GM12878 (cell line): ENCODE results near the gene DDIT3. TPM values are rescaled to one million over a fixed set of nuclear protein-coding genes. Genes with fewer than 3 reads are reported as not detected.

Experiments used
- ATAC-seq: fragments of 200-7000 bp; cut with Tn5 transposase; 3 replicates; pipeline ENCODE4 v1.9.1; 2020; ENCODE audit warnings: mild to moderate bottlenecking, moderate library complexity
- BruUV-seq: library from RNA; stranded (reverse); fragments of 400-500 nt; replicated peaks from 2 replicates; lab custom pipeline; 2021; lab: Mats Ljungman, UMichigan
- CTCF ChIA-PET: fragments of 300-600 bp; sonication (Branson Sonifier 250); formaldehyde crosslinking; extraction: SDS; loops from one replicate; lab custom pipeline; 2021; ENCODE audit warnings: inconsistent platforms; lab: Yijun Ruan, JAX
- POLR2A ChIA-PET: fragments of 350-600 bp; formaldehyde crosslinking; extraction: SDS; loops from one replicate; lab custom pipeline; 2021; ENCODE audit warnings: inconsistent platforms; lab: Charles Lee
- RAD21 ChIA-PET: fragments of 300-600 bp; sonication (Branson Sonifier 250); formaldehyde crosslinking; loops from one replicate; lab custom pipeline; 2023; ENCODE audit warnings: antibody characterized with exemption; ENCODE audit not compliant: unreplicated experiment; lab: Charles Lee
- SMC1A ChIA-PET: fragments of 300-600 bp; sonication (Branson Sonifier 250); formaldehyde crosslinking; loops from one replicate; lab custom pipeline; 2023; ENCODE audit not compliant: unreplicated experiment, uncharacterized antibody; lab: Charles Lee
- DNase-seq: peaks from one replicate; pipeline ENCODE4 v3.0.0-alpha.2; 2011; ENCODE audit warnings: low read depth, low spot score
- FAIRE-seq: peaks from 3 replicates; lab custom pipeline; 2011; peaks lifted over from hg19 to GRCh38; lab: Jason Lieb, UNC
- H2AFZ ChIP-seq: 2 replicates; pipeline ENCODE4 v1.6.0; 2011; ENCODE audit warnings: low read depth, low read length, control low read depth; ENCODE audit not compliant: control insufficient read depth
- H3K27ac ChIP-seq: 2 replicates; pipeline ENCODE4 v1.5.1; 2011; ENCODE audit warnings: control low read depth; ENCODE audit not compliant: control insufficient read depth, insufficient read depth
- H3K27me3 ChIP-seq, 2 experiments: replicated peaks in 1 of 2; 2 replicates each; pipeline versions ENCODE4 v1.6.0 to v1.6.1; 2011; ENCODE audit warnings: low read length in 1 of 2; ENCODE audit not compliant: control insufficient read depth in 2 of 2, insufficient read depth in 2 of 2
- H3K36me3 ChIP-seq, 2 experiments: 2 replicates each; pipeline ENCODE4 v1.5.1; 2011; ENCODE audit warnings: low read length in 1 of 2; ENCODE audit not compliant: control insufficient read depth in 2 of 2, insufficient read depth in 2 of 2
- H3K4me1 ChIP-seq: 2 replicates; pipeline ENCODE4 v1.6.1; 2011; ENCODE audit warnings: mild to moderate bottlenecking, low read length, moderate library complexity, mixed read lengths; ENCODE audit not compliant: control insufficient read depth, insufficient read depth
- H3K4me2 ChIP-seq: 2 replicates; pipeline ENCODE4 v1.6.0; 2011; ENCODE audit warnings: control low read depth; ENCODE audit not compliant: control insufficient read depth, insufficient read depth
- H3K4me3 ChIP-seq: fragments of 200-600 bp; sonication (generic); 2 replicates; pipeline ENCODE4 v1.5.1; 2016
- H3K79me2 ChIP-seq: 2 replicates; pipeline ENCODE4 v1.6.0; 2011; ENCODE audit warnings: low read length; ENCODE audit not compliant: control insufficient read depth, insufficient read depth
- H3K9ac ChIP-seq: 2 replicates; pipeline ENCODE4 v1.8.0; 2011; ENCODE audit warnings: low read length, control low read depth, mixed read lengths; ENCODE audit not compliant: control insufficient read depth, insufficient read depth
- H3K9me3 ChIP-seq: replicated peaks from 3 replicates; pipeline ENCODE4 v1.5.1; 2011; ENCODE audit warnings: mild to moderate bottlenecking, low read length; ENCODE audit not compliant: control insufficient read depth, insufficient read depth
- H4K20me1 ChIP-seq: 2 replicates; pipeline ENCODE4 v1.6.0; 2011; ENCODE audit not compliant: control insufficient read depth, insufficient read depth
- BCL11A ChIP-seq: IDR thresholded peaks from 2 replicates; pipeline ENCODE4 v1.6.1; 2011; ENCODE audit warnings: low read depth, low read length
- CBFB ChIP-seq: IDR thresholded peaks from 2 replicates; pipeline ENCODE4 v1.6.1; 2016; ENCODE audit warnings: antibody characterized with exemption, low read depth
- CREB1 ChIP-seq: IDR thresholded peaks from 2 replicates; pipeline ENCODE4 v1.6.1; 2012; ENCODE audit warnings: low read depth, mild to moderate bottlenecking, inconsistent platforms
- HDAC6 ChIP-seq: fragments of 200-600 bp; sonication (generic); IDR thresholded peaks from one replicate; pipeline ENCODE4 v1.8.0; 2017; ENCODE audit warnings: antibody characterized with exemption; ENCODE audit not compliant: unreplicated experiment
- KLF5 ChIP-seq: fragments of 450-650 bp; IDR thresholded peaks from 2 replicates; pipeline ENCODE4 v1.6.1; 2014; ENCODE audit warnings: mild to moderate bottlenecking; ENCODE audit not compliant: partially characterized antibody
- LARP7 ChIP-seq: fragments of 450-650 bp; IDR thresholded peaks from 2 replicates; pipeline ENCODE4 v1.6.1; 2017; ENCODE audit warnings: mild to moderate bottlenecking
- PAX5 ChIP-seq: IDR thresholded peaks from 2 replicates; pipeline ENCODE4 v1.6.1; 2011; ENCODE audit warnings: low read depth, low read length, borderline replicate concordance
- TCF7 ChIP-seq: IDR thresholded peaks from 2 replicates; pipeline ENCODE4 v1.6.1; 2014; ENCODE audit warnings: antibody characterized with exemption, borderline replicate concordance
- ZBED1 ChIP-seq: IDR thresholded peaks from 2 replicates; pipeline ENCODE4 v1.6.1; 2016; ENCODE audit warnings: borderline replicate concordance
- ZZZ3 ChIP-seq: IDR thresholded peaks from 2 replicates; pipeline ENCODE4 v1.6.1; 2011; ENCODE audit warnings: low read depth; ENCODE audit not compliant: control insufficient read depth, insufficient read length
- WGBS: methylation state at CpG from one replicate; pipeline ENCODE4 v1.1.6; 2016; ENCODE audit warnings: low lambda C conversion rate; ENCODE audit not compliant: insufficient replicate concordance, insufficient coverage; ENCODE audit errors: missing lambda C conversion rate; 5-methylcytosine and 5-hydroxymethylcytosine counted together
- in situ Hi-C: fragments of 300-500 bp; cut with MboI; formaldehyde crosslinking; loops from 9 replicates; pipeline ENCODE4 v1.14.3; 2018; ENCODE audit warnings: mixed read lengths
- intact Hi-C: fragments of 100-400 bp; cut with micrococcal nuclease; formaldehyde crosslinking; loops from one replicate; pipeline ENCODE4 v1.14.2; 2022; ENCODE audit not compliant: unreplicated experiment
- polyA plus RNA-seq, 11 experiments: library from polyadenylated mRNA; depleted of rRNA in 4 of 11; unstranded in 6 of 11; stranded (reverse) in 5 of 11; fragments of >200 nt; fragmentation: Nextera tagmentation in 4 of 11; fragmentation: Illumina TruSeq in 1 of 11; extraction: Ambion mirVana in 4 of 11; extraction: Trizol in 1 of 11; gene quantifications; 1 replicate in 1 of 11; 2 replicates in 10 of 11; pipeline versions ENCODE4 v1.2.1 to v1.2.3, GENCODE V29; 2011 to 2016; ENCODE audit warnings: inconsistent platforms in 2 of 11, missing spikeins in 2 of 11, low read depth in 1 of 11
- total RNA-seq, 4 experiments: library from RNA; depleted of rRNA in 3 of 4; stranded (reverse); fragments of >200 nt in 3 of 4; fragmentation: Illumina TruSeq in 1 of 4; extraction: Trizol in 1 of 4; gene quantifications; 2 replicates each; pipeline versions ENCODE4 v1.2.1 to v1.2.3, GENCODE V29; 2013 to 2021
- TF ChIP-seq, protein P1 (sequence below): fragments of 150-350 bp; IDR thresholded peaks from 2 replicates; pipeline ENCODE4 v1.6.1; 2014; ENCODE audit warnings: mild to moderate bottlenecking, low read depth, low read length
- TF ChIP-seq, protein P2 (sequence below): fragments of 450-650 bp; IDR thresholded peaks from 2 replicates; pipeline ENCODE4 v1.6.1; 2017; ENCODE audit warnings: mild to moderate bottlenecking, moderate library complexity
- TF ChIP-seq, protein P3 (sequence below): fragments of 450-650 bp; IDR thresholded peaks from 2 replicates; pipeline ENCODE4 v1.6.1; 2016; ENCODE audit warnings: mild to moderate bottlenecking
- TF ChIP-seq, protein P4 (sequence below), 3 experiments: IDR thresholded peaks in 2 of 3; conservative IDR thresholded peaks in 1 of 3; 2 replicates each; pipeline ENCODE4 v1.5.1; 2011; ENCODE audit warnings: low read depth in 3 of 3, low read length in 3 of 3, mild to moderate bottlenecking in 3 of 3, control low read depth in 2 of 3, moderate library complexity in 2 of 3, inconsistent platforms in 1 of 3, mixed read lengths in 1 of 3; ENCODE audit not compliant: control insufficient read depth in 2 of 3, insufficient read depth in 1 of 3; ENCODE audit errors: extremely low read depth in 1 of 3

DDIT3 gene
- total and polyA plus RNA-seq, 10 of the 15 experiments (the other 5 are each of a cell fraction or from before 2014, with no cell fraction given), result 9.2 to 28.9 (median 15.5) TPM

GRCh38 chr12:57534250-57534649, 13.9 kb upstream of the DDIT3 start (continued):
- TF ChIP-seq, protein P1, sequence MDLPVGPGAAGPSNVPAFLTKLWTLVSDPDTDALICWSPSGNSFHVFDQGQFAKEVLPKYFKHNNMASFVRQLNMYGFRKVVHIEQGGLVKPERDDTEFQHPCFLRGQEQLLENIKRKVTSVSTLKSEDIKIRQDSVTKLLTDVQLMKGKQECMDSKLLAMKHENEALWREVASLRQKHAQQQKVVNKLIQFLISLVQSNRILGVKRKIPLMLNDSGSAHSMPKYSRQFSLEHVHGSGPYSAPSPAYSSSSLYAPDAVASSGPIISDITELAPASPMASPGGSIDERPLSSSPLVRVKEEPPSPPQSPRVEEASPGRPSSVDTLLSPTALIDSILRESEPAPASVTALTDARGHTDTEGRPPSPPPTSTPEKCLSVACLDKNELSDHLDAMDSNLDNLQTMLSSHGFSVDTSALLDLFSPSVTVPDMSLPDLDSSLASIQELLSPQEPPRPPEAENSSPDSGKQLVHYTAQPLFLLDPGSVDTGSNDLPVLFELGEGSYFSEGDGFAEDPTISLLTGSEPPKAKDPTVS, result no peak
- no peak for TF ChIP-seq BCL11A
- no peak for TF ChIP-seq HDAC6
- TF ChIP-seq, protein P2, sequence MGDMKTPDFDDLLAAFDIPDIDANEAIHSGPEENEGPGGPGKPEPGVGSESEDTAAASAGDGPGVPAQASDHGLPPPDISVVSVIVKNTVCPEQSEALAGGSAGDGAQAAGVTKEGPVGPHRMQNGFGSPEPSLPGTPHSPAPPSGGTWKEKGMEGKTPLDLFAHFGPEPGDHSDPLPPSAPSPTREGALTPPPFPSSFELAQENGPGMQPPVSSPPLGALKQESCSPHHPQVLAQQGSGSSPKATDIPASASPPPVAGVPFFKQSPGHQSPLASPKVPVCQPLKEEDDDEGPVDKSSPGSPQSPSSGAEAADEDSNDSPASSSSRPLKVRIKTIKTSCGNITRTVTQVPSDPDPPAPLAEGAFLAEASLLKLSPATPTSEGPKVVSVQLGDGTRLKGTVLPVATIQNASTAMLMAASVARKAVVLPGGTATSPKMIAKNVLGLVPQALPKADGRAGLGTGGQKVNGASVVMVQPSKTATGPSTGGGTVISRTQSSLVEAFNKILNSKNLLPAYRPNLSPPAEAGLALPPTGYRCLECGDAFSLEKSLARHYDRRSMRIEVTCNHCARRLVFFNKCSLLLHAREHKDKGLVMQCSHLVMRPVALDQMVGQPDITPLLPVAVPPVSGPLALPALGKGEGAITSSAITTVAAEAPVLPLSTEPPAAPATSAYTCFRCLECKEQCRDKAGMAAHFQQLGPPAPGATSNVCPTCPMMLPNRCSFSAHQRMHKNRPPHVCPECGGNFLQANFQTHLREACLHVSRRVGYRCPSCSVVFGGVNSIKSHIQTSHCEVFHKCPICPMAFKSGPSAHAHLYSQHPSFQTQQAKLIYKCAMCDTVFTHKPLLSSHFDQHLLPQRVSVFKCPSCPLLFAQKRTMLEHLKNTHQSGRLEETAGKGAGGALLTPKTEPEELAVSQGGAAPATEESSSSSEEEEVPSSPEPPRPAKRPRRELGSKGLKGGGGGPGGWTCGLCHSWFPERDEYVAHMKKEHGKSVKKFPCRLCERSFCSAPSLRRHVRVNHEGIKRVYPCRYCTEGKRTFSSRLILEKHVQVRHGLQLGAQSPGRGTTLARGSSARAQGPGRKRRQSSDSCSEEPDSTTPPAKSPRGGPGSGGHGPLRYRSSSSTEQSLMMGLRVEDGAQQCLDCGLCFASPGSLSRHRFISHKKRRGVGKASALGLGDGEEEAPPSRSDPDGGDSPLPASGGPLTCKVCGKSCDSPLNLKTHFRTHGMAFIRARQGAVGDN, result no peak
- TF ChIP-seq ZZZ3, result no peak

DNA sequence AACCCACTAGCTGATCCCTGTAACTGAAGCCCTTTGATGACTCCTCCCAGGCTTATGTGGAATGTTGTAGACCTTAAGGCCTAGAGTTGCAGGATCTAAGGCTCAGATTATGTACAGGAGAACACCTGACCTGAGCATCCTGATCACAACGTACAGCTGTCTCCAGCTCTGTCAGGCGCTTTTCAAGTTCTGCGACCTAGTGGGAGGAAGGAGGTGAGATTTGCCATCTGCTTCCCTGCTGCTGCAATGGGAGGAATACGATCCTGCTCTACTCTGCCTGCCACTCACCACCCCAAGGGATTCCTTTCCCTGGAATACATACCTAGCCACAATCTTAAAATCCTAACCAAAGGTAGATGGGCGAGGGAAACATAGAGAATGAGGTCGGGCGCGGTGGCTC, 12.8 kb upstream of the DDIT3 start:
- intact Hi-C loops, result no loop called here
- H3K4me1 ChIP-seq, result no peaks in the 10 kb centered on the region
- in situ Hi-C loops, result no loop called here
- no TSS peak for BruUV-seq
- FAIRE-seq (no peak), ATAC-seq (no peak), DNase-seq (no peak)
- peaks cover 12 to 30% of the 10 kb centered on the region in 2 experiments for H3K36me3 ChIP-seq
- no peak overlapping the region for H3K4me2 ChIP-seq
- ChIA-PET RAD21 (interaction anchor here (1.2 kb wide), 1 partner anchor 9 kb away, joined by 3 read pairs; no protein-coding TSS in a partner anchor), POLR2A (no interaction called here), SMC1A (interaction anchor here (1.0 to 1.7 kb wide), 2 partner anchors 8 to 9 kb away, joined by 3 to 6 read pairs; no protein-coding TSS in a partner anchor), CTCF (interaction anchor here (1.5 kb wide), 1 partner anchor 9 kb away, joined by 3 read pairs; no protein-coding TSS in a partner anchor)
- no peak overlapping the region for H3K4me3 ChIP-seq
- WGBS, result 98% methylated on average over 8 of the region's 8 CpGs
- H3K27me3 ChIP-seq, result no peaks in the 10 kb centered on the region
- no peak overlapping the region for H3K27ac ChIP-seq
- H2AFZ ChIP-seq, result no peak overlapping the region
- H4K20me1 ChIP-seq, result no peaks in the 10 kb centered on the region
- no peak overlapping the region for H3K9ac ChIP-seq
- no peaks in the 10 kb centered on the region for H3K79me2 ChIP-seq
- no peaks in the 10 kb centered on the region for H3K9me3 ChIP-seq
- TF ChIP-seq KLF5, result no peak
- no peak for TF ChIP-seq LARP7
- TF ChIP-seq ZBED1, result no peak
- TF ChIP-seq TCF7, result no peak
- no peak for TF ChIP-seq PAX5
- TF ChIP-seq, protein P3, sequence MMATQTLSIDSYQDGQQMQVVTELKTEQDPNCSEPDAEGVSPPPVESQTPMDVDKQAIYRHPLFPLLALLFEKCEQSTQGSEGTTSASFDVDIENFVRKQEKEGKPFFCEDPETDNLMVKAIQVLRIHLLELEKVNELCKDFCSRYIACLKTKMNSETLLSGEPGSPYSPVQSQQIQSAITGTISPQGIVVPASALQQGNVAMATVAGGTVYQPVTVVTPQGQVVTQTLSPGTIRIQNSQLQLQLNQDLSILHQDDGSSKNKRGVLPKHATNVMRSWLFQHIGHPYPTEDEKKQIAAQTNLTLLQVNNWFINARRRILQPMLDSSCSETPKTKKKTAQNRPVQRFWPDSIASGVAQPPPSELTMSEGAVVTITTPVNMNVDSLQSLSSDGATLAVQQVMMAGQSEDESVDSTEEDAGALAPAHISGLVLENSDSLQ, result no peak
- no peak for TF ChIP-seq CREB1
- TF ChIP-seq, protein P4, sequence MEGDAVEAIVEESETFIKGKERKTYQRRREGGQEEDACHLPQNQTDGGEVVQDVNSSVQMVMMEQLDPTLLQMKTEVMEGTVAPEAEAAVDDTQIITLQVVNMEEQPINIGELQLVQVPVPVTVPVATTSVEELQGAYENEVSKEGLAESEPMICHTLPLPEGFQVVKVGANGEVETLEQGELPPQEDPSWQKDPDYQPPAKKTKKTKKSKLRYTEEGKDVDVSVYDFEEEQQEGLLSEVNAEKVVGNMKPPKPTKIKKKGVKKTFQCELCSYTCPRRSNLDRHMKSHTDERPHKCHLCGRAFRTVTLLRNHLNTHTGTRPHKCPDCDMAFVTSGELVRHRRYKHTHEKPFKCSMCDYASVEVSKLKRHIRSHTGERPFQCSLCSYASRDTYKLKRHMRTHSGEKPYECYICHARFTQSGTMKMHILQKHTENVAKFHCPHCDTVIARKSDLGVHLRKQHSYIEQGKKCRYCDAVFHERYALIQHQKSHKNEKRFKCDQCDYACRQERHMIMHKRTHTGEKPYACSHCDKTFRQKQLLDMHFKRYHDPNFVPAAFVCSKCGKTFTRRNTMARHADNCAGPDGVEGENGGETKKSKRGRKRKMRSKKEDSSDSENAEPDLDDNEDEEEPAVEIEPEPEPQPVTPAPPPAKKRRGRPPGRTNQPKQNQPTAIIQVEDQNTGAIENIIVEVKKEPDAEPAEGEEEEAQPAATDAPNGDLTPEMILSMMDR (IDR thresholded peaks at IDR 0.05 in 2 of 3, conservative IDR thresholded peaks at IDR 0.05 in 1 of 3; ENCODE audit: control insufficient read depth in 2 of 3, extremely low read depth in 1 of 3, insufficient read depth in 1 of 3, low read depth in 3 of 3, low read length in 3 of 3), result no peak
- no peak for TF ChIP-seq CBFB
